HCT116 (cell line): Measurements from ENCODE around the gene DUS4L.

ENCODE experiments used
- ELF1 ChIP-seq: IDR thresholded peaks from 2 replicates; pipeline ENCODE4 v1.6.1; 2012; ENCODE audit warnings: low read depth, borderline replicate concordance
- EZH2 ChIP-seq: fragments of 200-600 bp; sonication (generic); IDR thresholded peaks from 2 replicates; pipeline ENCODE4 v1.6.1; 2017; ENCODE audit warnings: antibody characterized with exemption, mixed run types
- EZH2phosphoT487 ChIP-seq: fragments of 200-600 bp; IDR thresholded peaks from 2 replicates; pipeline ENCODE4 v1.6.1; 2018; ENCODE audit warnings: antibody characterized with exemption, borderline replicate concordance
- POLR2A ChIP-seq: IDR thresholded peaks from 2 replicates; pipeline ENCODE4 v1.7.0; 2011; ENCODE audit warnings: borderline replicate concordance; ENCODE audit not compliant: insufficient read depth, insufficient read length; ENCODE audit errors: extremely low read depth
- SP1 ChIP-seq: IDR thresholded peaks from 2 replicates; pipeline ENCODE4 v1.6.1; 2012; ENCODE audit warnings: low read depth
- YY1 ChIP-seq: IDR thresholded peaks from 2 replicates; pipeline ENCODE4 v1.6.1; 2011; ENCODE audit warnings: low read length, low read depth, moderate library complexity, mild to moderate bottlenecking; ENCODE audit not compliant: insufficient replicate concordance; ENCODE audit errors: extremely low read depth
- TF ChIP-seq, protein P1 (sequence below), 3 experiments: fragments of 200-600 bp in 1 of 3; sonication (generic) in 1 of 3; IDR thresholded peaks in 2 of 3; conservative IDR thresholded peaks in 1 of 3; 2 replicates each; pipeline ENCODE4 v1.5.1; 2012 to 2017; ENCODE audit warnings: low read depth in 2 of 3, low read length in 2 of 3, antibody characterized with exemption in 1 of 3, borderline replicate concordance in 1 of 3, control low read depth in 1 of 3, mild to moderate bottlenecking in 1 of 3, mixed read lengths in 1 of 3, mixed run types in 1 of 3, moderate library complexity in 1 of 3; ENCODE audit not compliant: insufficient read depth in 1 of 3

DNA sequence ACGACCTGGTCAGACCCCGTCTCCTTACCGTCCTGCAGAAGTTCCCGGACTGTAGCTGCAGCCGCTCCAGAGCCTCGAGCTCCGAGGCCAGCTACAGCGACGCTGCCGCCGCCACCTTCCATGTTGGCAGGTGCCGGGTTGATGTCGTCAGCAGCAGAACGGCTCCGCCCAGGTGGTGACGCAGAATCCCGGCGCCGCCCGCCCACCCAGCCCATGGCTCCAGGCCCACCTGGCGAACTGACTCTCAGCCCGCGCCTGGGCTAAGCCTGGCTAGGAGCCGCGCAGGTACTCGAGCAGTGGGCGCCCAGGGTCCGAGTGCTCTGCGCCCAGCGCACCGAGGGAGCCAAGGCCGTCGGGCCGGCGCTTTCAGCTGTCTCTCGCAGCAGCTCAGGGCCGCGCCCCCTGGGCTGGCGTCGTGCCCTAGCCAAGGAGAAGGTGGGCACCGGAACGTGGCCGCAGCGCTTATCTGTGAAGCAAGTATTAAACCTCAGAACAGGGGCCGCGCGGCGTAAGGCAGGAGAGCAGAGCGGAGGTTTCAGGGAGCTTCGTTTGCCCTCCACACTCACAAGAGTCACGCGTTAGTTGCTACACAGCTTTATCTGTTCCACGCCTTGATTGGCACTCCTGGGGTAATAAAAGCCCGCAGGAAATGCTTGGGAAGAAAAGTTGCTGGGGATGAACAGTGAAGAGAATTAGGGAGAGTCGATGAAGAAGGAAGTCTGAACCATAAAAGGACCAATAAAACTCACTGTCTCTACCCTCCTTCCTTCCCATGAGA lies at the start of gene DUS4L, which contains the start of gene COG5:
- TF ChIP-seq, protein P1, sequence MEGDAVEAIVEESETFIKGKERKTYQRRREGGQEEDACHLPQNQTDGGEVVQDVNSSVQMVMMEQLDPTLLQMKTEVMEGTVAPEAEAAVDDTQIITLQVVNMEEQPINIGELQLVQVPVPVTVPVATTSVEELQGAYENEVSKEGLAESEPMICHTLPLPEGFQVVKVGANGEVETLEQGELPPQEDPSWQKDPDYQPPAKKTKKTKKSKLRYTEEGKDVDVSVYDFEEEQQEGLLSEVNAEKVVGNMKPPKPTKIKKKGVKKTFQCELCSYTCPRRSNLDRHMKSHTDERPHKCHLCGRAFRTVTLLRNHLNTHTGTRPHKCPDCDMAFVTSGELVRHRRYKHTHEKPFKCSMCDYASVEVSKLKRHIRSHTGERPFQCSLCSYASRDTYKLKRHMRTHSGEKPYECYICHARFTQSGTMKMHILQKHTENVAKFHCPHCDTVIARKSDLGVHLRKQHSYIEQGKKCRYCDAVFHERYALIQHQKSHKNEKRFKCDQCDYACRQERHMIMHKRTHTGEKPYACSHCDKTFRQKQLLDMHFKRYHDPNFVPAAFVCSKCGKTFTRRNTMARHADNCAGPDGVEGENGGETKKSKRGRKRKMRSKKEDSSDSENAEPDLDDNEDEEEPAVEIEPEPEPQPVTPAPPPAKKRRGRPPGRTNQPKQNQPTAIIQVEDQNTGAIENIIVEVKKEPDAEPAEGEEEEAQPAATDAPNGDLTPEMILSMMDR (IDR thresholded peaks at IDR 0.05 in 2 of 3, conservative IDR thresholded peaks at IDR 0.05 in 1 of 3; ENCODE audit: borderline replicate concordance in 1 of 3, insufficient read depth in 1 of 3, low read depth in 2 of 3, low read length in 2 of 3) = no peak
- TF ChIP-seq EZH2phosphoT487 = no peak
- peak; percentile 78 for TF ChIP-seq SP1
- TF ChIP-seq EZH2 = no peak
- TF ChIP-seq POLR2A = peak; percentile 75
- TF ChIP-seq YY1 = peak; percentile 93
- no peak; the same call in 1 of the 2 replicates for TF ChIP-seq ELF1
